Adrenal gland (tissue), 12 donors: ENCODE data around the gene NRXN3. TPM values are rescaled to one million over a fixed set of nuclear protein-coding genes. Genes with fewer than 3 reads are reported as not detected.

ENCODE experiments used
- DNase-seq, 7 donors: peaks; one replicate each; pipeline ENCODE4 v3.0.0-alpha.2; 2019 to 2020
- H3K27ac ChIP-seq, 5 donors: fragments of 200-600 bp; sonication (generic) in 4 of 5; 1 replicate in 3 of 5; 2 replicates in 2 of 5; pipeline versions ENCODE4 v1.5.1 to v1.8.0; 2016 to 2020; ENCODE audit warnings: mild to moderate bottlenecking in 1 of 5
- H3K27me3 ChIP-seq: fragments of 200-600 bp; 2 replicates; pipeline ENCODE4 v1.8.0; 2021
- H3K36me3 ChIP-seq, 2 donors: fragments of 200-600 bp; replicated peaks in 1 of 2; 1 replicate in 1 of 2; 2 replicates in 1 of 2; pipeline versions ENCODE4 v1.5.1 to v1.8.0; 2018 to 2022
- H3K4me1 ChIP-seq, 2 donors: fragments of 200-600 bp; replicated peaks in 1 of 2; 1 replicate in 1 of 2; 2 replicates in 1 of 2; pipeline versions ENCODE4 v1.5.1 to v1.8.0; 2018 to 2021
- H3K4me3 ChIP-seq, 4 donors: fragments of 200-600 bp; sonication (generic) in 3 of 4; one replicate each; pipeline ENCODE4 v1.5.1; 2016 to 2018
- H3K9me3 ChIP-seq, 3 donors: fragments of 200-600 bp; sonication (generic) in 1 of 3; replicated peaks in 1 of 3; 1 replicate in 2 of 3; 2 replicates in 1 of 3; pipeline versions ENCODE4 v1.5.1 to v1.8.0; 2016 to 2021
- CTCF ChIP-seq, 6 experiments: fragments of 450-650 bp in 4 of 6; fragments of 200-600 bp in 2 of 6; sonication (generic) in 1 of 6; IDR thresholded peaks; 1 replicate in 5 of 6; 2 replicates in 1 of 6; pipeline versions ENCODE4 v1.5.1 to v1.8.0; 2016 to 2021; ENCODE audit warnings: antibody characterized with exemption in 6 of 6, mild to moderate bottlenecking in 2 of 6, moderate library complexity in 1 of 6
- POLR2A ChIP-seq, 2 donors: fragments of 450-650 bp; IDR thresholded peaks; one replicate each; pipeline ENCODE4 v1.6.1; 2017; ENCODE audit warnings: antibody characterized with exemption in 2 of 2, mild to moderate bottlenecking in 2 of 2, moderate library complexity in 1 of 2
- WGBS, 4 donors: extraction: QIAGEN DNeasy Blood & Tissue Kit in 2 of 4; methylation state at CpG; one replicate each; pipeline versions ENCODE4 v1.1.5 to v1.1.7; 2013 to 2017; 5-methylcytosine and 5-hydroxymethylcytosine counted together
- intact Hi-C, 2 donors: fragments of 100-400 bp; cut with DNase I; formaldehyde crosslinking; loops; one replicate each; pipeline versions ENCODE4 v1.14.1 to v1.15.0; 2022 to 2023
- polyA plus RNA-seq, 3 donors: library from polyadenylated mRNA; stranded (reverse); fragments of 200-250 nt in 2 of 3; fragments of 350-450 nt in 1 of 3; fragmentation: Illumina TruSeq in 1 of 3; extraction: RNeasy Lipid Tissue Mini Kit (QIAGEN cat#74804) in 1 of 3; gene quantifications; one replicate each; pipeline ENCODE4 v1.2.3, GENCODE V29; 2013 to 2014
- total RNA-seq, 9 donors: library from RNA; depleted of rRNA in 4 of 9; stranded (reverse); fragments of >200 nt in 4 of 9; fragments of 120-200 nt in 1 of 9; fragmentation: NEBNext Ultra II Directional in 1 of 9; extraction: Animal tissue kit (Norgen Biotek cat#: 25700) in 1 of 9; gene quantifications; one replicate each; pipeline versions ENCODE4 v1.1.0 to v1.2.4, GENCODE V29; 2013 to 2023
- donor health status: healthy with polysubstance abuse.
- donor health status: Bipolar disorder and iron deficiency.
- donor health status: DM: yes; HTN: yes; CAD: no.
- donor health status: DM: no; HTN: no; CAD: no.
- donor health status: DM: no; HTN: no; CAD: no.
- donor health status: DM: yes; HTN: yes; CAD: no.

The NRXN3 gene
- total and polyA plus RNA-seq, 12 donors = 0.09 to 8.5 (median 1.6) TPM

DNA sequence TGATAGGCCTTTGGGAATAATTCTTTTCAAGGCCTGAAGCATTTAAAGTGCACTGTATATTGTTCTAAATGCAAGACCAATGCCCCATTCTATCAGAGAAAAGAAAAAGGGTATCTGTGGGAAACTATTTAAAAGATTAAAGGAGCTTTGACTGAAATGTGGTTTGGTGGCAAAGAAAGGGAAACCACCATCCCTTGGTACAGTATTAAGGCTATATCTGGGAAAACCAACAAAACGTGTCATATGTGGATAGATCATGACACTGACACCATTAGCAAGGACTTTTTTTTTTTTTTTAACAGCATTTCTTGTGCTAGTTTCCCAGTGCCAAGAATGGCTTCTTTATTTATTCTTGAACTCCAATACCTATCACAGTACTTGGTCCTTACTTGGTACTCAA is 1150.4 kb downstream of the NRXN3 start:
- Histone ChIP-seq H3K27ac (no peak overlapping the region), H3K27me3 (no peaks in the 10 kb centered on the region), H3K4me3 (no peak overlapping the region), H3K9me3 (no peaks in the 10 kb centered on the region), H3K4me1 (no peaks in the 10 kb centered on the region), H3K36me3 (no peaks in the 10 kb centered on the region)
- no peak for DNase-seq
- 26 to 56% (median 40%) methylated on average over 1 of the region's 1 CpG for WGBS, 4 donors
- TF ChIP-seq CTCF (IDR thresholded peaks at IDR 0.05) (no peak), POLR2A (IDR thresholded peaks at IDR 0.05) (no peak)
- intact Hi-C loops = no loop called here

GRCh38 chr14:79321070-79321469 is 1150.9 kb downstream of the NRXN3 start:
- DNase-seq = no peak
- no peaks in the 10 kb centered on the region for H3K36me3 ChIP-seq

GRCh38 chr14:79325071-79325470 is 1154.9 kb downstream of the NRXN3 start:
- H3K9me3 ChIP-seq = no peaks in the 10 kb centered on the region
- DNase-seq = no peak
- intact Hi-C loops = no loop called here
- no peaks in the 10 kb centered on the region for H3K36me3 ChIP-seq
- 45 to 57% (median 47%) methylated on average over 2 of the region's 2 CpGs for WGBS, 4 donors
- H3K27me3 ChIP-seq = no peaks in the 10 kb centered on the region
- no peak overlapping the region for H3K4me3 ChIP-seq
- H3K27ac ChIP-seq = no peak overlapping the region
- H3K4me1 ChIP-seq = no peaks in the 10 kb centered on the region
- no peak for TF ChIP-seq POLR2A (IDR thresholded peaks at IDR 0.05)
- TF ChIP-seq CTCF (IDR thresholded peaks at IDR 0.05) = no peak

More at GRCh38 chr14:79321070-79321469, 1150.9 kb downstream of the NRXN3 start:
- Histone ChIP-seq H3K9me3 (no peaks in the 10 kb centered on the region), H3K4me1 (no peaks in the 10 kb centered on the region), H3K27ac (no peak overlapping the region), H3K4me3 (no peak overlapping the region), H3K27me3 (no peaks in the 10 kb centered on the region)
- no peak for TF ChIP-seq POLR2A (IDR thresholded peaks at IDR 0.05)
- no peak for TF ChIP-seq CTCF (IDR thresholded peaks at IDR 0.05)
- intact Hi-C loops = no loop called here

DNA sequence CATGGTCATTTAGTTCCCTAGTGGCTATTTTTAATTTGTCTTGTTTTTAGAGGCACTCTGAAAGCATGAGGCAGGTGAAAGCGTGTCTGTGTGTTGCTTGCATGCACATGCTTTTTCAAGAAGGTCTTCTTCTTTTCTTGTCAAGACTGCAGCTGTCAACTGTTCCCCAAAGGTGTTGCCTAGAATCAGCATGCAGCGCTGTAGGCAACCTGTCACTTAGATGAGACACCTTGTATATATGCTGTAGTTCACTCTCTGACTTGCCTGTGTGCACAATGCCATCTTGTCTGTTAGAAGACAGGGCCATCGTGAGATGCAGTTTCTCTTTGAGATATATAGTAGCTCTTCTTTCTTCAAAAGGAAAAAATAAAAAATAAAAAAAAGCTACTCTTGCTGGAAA is 1155.4 kb downstream of the NRXN3 start:
- H3K4me3 ChIP-seq = no peak overlapping the region
- no peak overlapping the region for H3K27ac ChIP-seq
- H3K36me3 ChIP-seq = no peaks in the 10 kb centered on the region
- no peaks in the 10 kb centered on the region for H3K4me1 ChIP-seq
- DNase-seq = no peak
- H3K27me3 ChIP-seq = no peaks in the 10 kb centered on the region
- no peak for TF ChIP-seq POLR2A (IDR thresholded peaks at IDR 0.05)
- TF ChIP-seq CTCF (IDR thresholded peaks at IDR 0.05) = no peak
- WGBS, 4 donors = 79 to 89% (median 87%) methylated on average over 3 of the region's 3 CpGs
- H3K9me3 ChIP-seq = no peaks in the 10 kb centered on the region
- intact Hi-C loops = no loop called here
